Esophagus squamous epithelium (tissue), 4 donors: ENCODE measurements around the gene MIER2.

Source experiments
- CTCF ChIP-seq, 6 experiments: fragments of 450-650 bp in 4 of 6; fragments of 200-600 bp in 2 of 6; sonication (generic) in 2 of 6; IDR thresholded peaks; one replicate each; pipeline ENCODE4 v1.5.1; 2016 to 2019; ENCODE audit warnings: antibody characterized with exemption in 6 of 6, mild to moderate bottlenecking in 4 of 6, moderate library complexity in 4 of 6
- POLR2A ChIP-seq, 4 donors: fragments of 450-650 bp; IDR thresholded peaks; one replicate each; pipeline ENCODE4 v1.6.1; 2017; ENCODE audit warnings: antibody characterized with exemption in 4 of 4, mild to moderate bottlenecking in 4 of 4, moderate library complexity in 3 of 4

GRCh38 chr19:329876-330275 is 14.7 kb downstream of the MIER2 start:
- TF ChIP-seq CTCF (IDR thresholded peaks at IDR 0.05) (no peak), POLR2A (IDR thresholded peaks at IDR 0.05) (no peak)
